IMR-90 (cell line): Measurements from ENCODE around the gene NALCN. TPM values are rescaled to one million over a fixed set of nuclear protein-coding genes. Genes with fewer than 3 reads are reported as not detected.

Experiments used
- ATAC-seq: fragments of 200-7000 bp; cut with Tn5 transposase; 2 replicates; pipeline ENCODE4 v1.9.1; 2020; ENCODE audit warnings: low read depth, mild to moderate bottlenecking, moderate library complexity
- BruUV-seq: library from RNA; stranded (reverse); fragments of 400-500 nt; replicated peaks from 2 replicates; lab custom pipeline; 2021; lab: Mats Ljungman, UMichigan
- CTCF ChIA-PET: fragments of 300-600 bp; formaldehyde crosslinking; extraction: SDS; loops from one replicate; lab custom pipeline; 2021; ENCODE audit warnings: antibody characterized with exemption; lab: Yijun Ruan, JAX
- POLR2A ChIA-PET: fragments of 300-600 bp; sonication (Branson Sonifier 250); formaldehyde crosslinking; loops from one replicate; lab custom pipeline; 2022; ENCODE audit warnings: antibody characterized with exemption; ENCODE audit not compliant: unreplicated experiment; lab: Charles Lee
- DNase-seq: peaks from one replicate; pipeline ENCODE4 v3.0.0; 2013
- H2AFZ ChIP-seq: replicated peaks from 2 replicates; pipeline ENCODE3; 2013; ENCODE audit warnings: low read length, mild to moderate bottlenecking; ENCODE audit not compliant: poor library complexity
- H2AK5ac ChIP-seq: 2 replicates; pipeline ENCODE4 v1.6.1; 2013; ENCODE audit warnings: low read depth, low read length, inconsistent platforms
- H2AK9ac ChIP-seq: replicated peaks from 2 replicates; pipeline ENCODE3; 2013; ENCODE audit warnings: mild to moderate bottlenecking, low read depth, low read length, moderate library complexity; ENCODE audit not compliant: poor library complexity
- H2BK120ac ChIP-seq: 2 replicates; pipeline ENCODE4 v1.6.1; 2013; ENCODE audit warnings: low read depth, low read length, inconsistent platforms
- H2BK15ac ChIP-seq: 3 replicates; pipeline ENCODE4 v1.6.1; 2013; ENCODE audit warnings: low read depth, low read length, inconsistent platforms
- H2BK20ac ChIP-seq: 2 replicates; pipeline ENCODE4 v1.6.1; 2013; ENCODE audit warnings: low read depth, mild to moderate bottlenecking, inconsistent platforms, low read length, moderate library complexity
- H2BK5ac ChIP-seq: 2 replicates; pipeline ENCODE4 v1.6.1; 2013; ENCODE audit warnings: mild to moderate bottlenecking, low read depth, low read length, inconsistent platforms; ENCODE audit not compliant: poor library complexity, severe bottlenecking
- H3K14ac ChIP-seq: replicated peaks from 2 replicates; pipeline ENCODE4 v1.6.1; 2013; ENCODE audit warnings: low read depth, low read length, inconsistent platforms
- H3K18ac ChIP-seq: 2 replicates; pipeline ENCODE4 v1.6.1; 2013; ENCODE audit warnings: low read depth, low read length, control low read depth
- H3K23ac ChIP-seq: 2 replicates; pipeline ENCODE4 v1.6.1; 2013; ENCODE audit warnings: low read depth, low read length, inconsistent platforms
- H3K27ac ChIP-seq: 2 replicates; pipeline ENCODE4 v1.5.1; 2013; ENCODE audit warnings: mild to moderate bottlenecking, control low read depth, low read length; ENCODE audit not compliant: insufficient read depth
- H3K27me3 ChIP-seq: 2 replicates; pipeline ENCODE4 v1.6.1; 2013; ENCODE audit warnings: low read length; ENCODE audit not compliant: control insufficient read depth, insufficient read depth
- H3K36me3 ChIP-seq: 2 replicates; pipeline ENCODE4 v1.6.1; 2013; ENCODE audit warnings: low read length, mixed read lengths; ENCODE audit not compliant: control insufficient read depth, insufficient read depth
- H3K4ac ChIP-seq: 2 replicates; pipeline ENCODE4 v1.6.1; 2013; ENCODE audit warnings: low read depth, low read length, inconsistent platforms
- H3K4me1 ChIP-seq: 2 replicates; pipeline ENCODE4 v1.6.1; 2013; ENCODE audit warnings: low read length, mixed read lengths; ENCODE audit not compliant: control insufficient read depth, insufficient read depth
- H3K4me2 ChIP-seq: 2 replicates; pipeline ENCODE4 v1.6.1; 2013; ENCODE audit warnings: low read depth, mild to moderate bottlenecking, control low read depth, low read length, moderate library complexity
- H3K4me3 ChIP-seq: 2 replicates; pipeline ENCODE4 v1.5.1; 2013; ENCODE audit warnings: low read depth, mild to moderate bottlenecking, control low read depth, low read length, moderate library complexity; ENCODE audit not compliant: insufficient read depth
- H3K56ac ChIP-seq: 2 replicates; pipeline ENCODE4 v1.6.1; 2013; ENCODE audit warnings: low read length, inconsistent platforms; ENCODE audit not compliant: insufficient read depth; ENCODE audit errors: extremely low read depth
- H3K79me1 ChIP-seq, 2 experiments: 2 replicates each; pipeline ENCODE4 v1.6.1; 2013; ENCODE audit warnings: low read length in 2 of 2, inconsistent platforms in 1 of 2, low read depth in 1 of 2
- H3K9ac ChIP-seq: 2 replicates; pipeline ENCODE4 v1.6.1; 2013; ENCODE audit warnings: low read depth, low read length, control low read depth
- H3K9me1 ChIP-seq: 2 replicates; pipeline ENCODE4 v1.6.1; 2013; ENCODE audit warnings: low read length, inconsistent platforms; ENCODE audit not compliant: insufficient read depth
- H3K9me3 ChIP-seq: 2 replicates; pipeline ENCODE4 v1.6.1; 2013; ENCODE audit warnings: low read length; ENCODE audit not compliant: control insufficient read depth, insufficient read depth
- H4K20me1 ChIP-seq: 2 replicates; pipeline ENCODE4 v1.6.1; 2013; ENCODE audit warnings: low read length, inconsistent platforms; ENCODE audit not compliant: insufficient read depth
- H4K5ac ChIP-seq: 2 replicates; pipeline ENCODE4 v1.6.1; 2013; ENCODE audit warnings: mild to moderate bottlenecking, low read depth, low read length, control low read depth
- H4K8ac ChIP-seq, 2 experiments: 2 replicates each; pipeline ENCODE4 v1.6.1; 2013; ENCODE audit warnings: low read depth in 2 of 2, low read length in 2 of 2, control low read depth in 1 of 2, inconsistent platforms in 1 of 2
- H4K91ac ChIP-seq: 2 replicates; pipeline ENCODE4 v1.6.1; 2013; ENCODE audit warnings: low read depth, low read length, inconsistent platforms; ENCODE audit not compliant: insufficient read depth
- BHLHE40 ChIP-seq: fragments of 150-350 bp; IDR thresholded peaks from 2 replicates; pipeline ENCODE4 v1.6.1; 2016; ENCODE audit warnings: mild to moderate bottlenecking, low read depth, low read length
- CEBPB ChIP-seq: IDR thresholded peaks from 2 replicates; pipeline ENCODE4 v1.6.1; 2012; ENCODE audit warnings: low read depth, low read length, improper control_type of control experiment
- CHD1 ChIP-seq: IDR thresholded peaks from 2 replicates; pipeline ENCODE4 v1.6.1; 2012; ENCODE audit warnings: low read depth, low read length, improper control_type of control experiment
- CTCF ChIP-seq: conservative IDR thresholded peaks from 2 replicates; pipeline ENCODE4 v1.5.1; 2012; ENCODE audit warnings: mild to moderate bottlenecking, low read depth, low read length, improper control_type of control experiment
- FOS ChIP-seq: fragments of 150-350 bp; IDR thresholded peaks from 2 replicates; pipeline ENCODE4 v1.6.1; 2016; ENCODE audit warnings: low read depth, low read length
- MAFK ChIP-seq: IDR thresholded peaks from 2 replicates; pipeline ENCODE4 v1.6.1; 2012; ENCODE audit warnings: low read depth, low read length, improper control_type of control experiment
- MAZ ChIP-seq: IDR thresholded peaks from 2 replicates; pipeline ENCODE4 v1.6.1; 2012; ENCODE audit warnings: low read depth, mild to moderate bottlenecking, low read length, improper control_type of control experiment, moderate library complexity, borderline replicate concordance
- MXI1 ChIP-seq: IDR thresholded peaks from 2 replicates; pipeline ENCODE4 v1.6.1; 2012; ENCODE audit warnings: low read depth, mild to moderate bottlenecking, low read length, moderate library complexity, borderline replicate concordance
- NFE2L2 ChIP-seq: fragments of 150-350 bp; IDR thresholded peaks from 2 replicates; pipeline ENCODE4 v1.6.1; 2016; ENCODE audit warnings: low read depth, mild to moderate bottlenecking, low read length
- POLR2A ChIP-seq: IDR thresholded peaks from 2 replicates; pipeline ENCODE4 v1.6.1; 2012; ENCODE audit warnings: mild to moderate bottlenecking, low read depth, low read length
- RAD21 ChIP-seq: IDR thresholded peaks from 2 replicates; pipeline ENCODE4 v1.6.1; 2012; ENCODE audit warnings: low read length, improper control_type of control experiment
- RCOR1 ChIP-seq: IDR thresholded peaks from 2 replicates; pipeline ENCODE4 v1.6.1; 2012; ENCODE audit warnings: mild to moderate bottlenecking, low read length, improper control_type of control experiment; ENCODE audit not compliant: insufficient replicate concordance
- RFX5 ChIP-seq: IDR thresholded peaks from 2 replicates; pipeline ENCODE4 v1.8.0; 2012; ENCODE audit warnings: low read depth, mild to moderate bottlenecking, low read length, moderate library complexity
- SMC3 ChIP-seq: fragments of 150-350 bp; IDR thresholded peaks from 2 replicates; pipeline ENCODE4 v1.6.1; 2016; ENCODE audit warnings: low read depth, mild to moderate bottlenecking, antibody characterized with exemption, low read length, moderate library complexity
- USF2 ChIP-seq: fragments of 150-350 bp; IDR thresholded peaks from 2 replicates; pipeline ENCODE4 v1.6.1; 2017; ENCODE audit warnings: mild to moderate bottlenecking, antibody characterized with exemption, low read length, low read depth
- WGBS, 2 experiments: methylation state at CpG; one replicate each; pipeline versions ENCODE4 v1.1.5 to v1.1.7; 2013; ENCODE audit warnings: missing lambda C conversion rate in 2 of 2; ENCODE audit not compliant: insufficient read length in 1 of 2; ENCODE audit errors: extremely low coverage in 2 of 2; 5-methylcytosine and 5-hydroxymethylcytosine counted together
- dilution Hi-C: fragments of 300-500 bp; cut with HindIII; formaldehyde crosslinking; loops from one replicate; pipeline ENCODE4 v1.14.3; 2018; ENCODE audit warnings: low sequenced_read_pairs; ENCODE audit not compliant: unreplicated experiment
- in situ Hi-C: fragments of 300-500 bp; cut with MboI; formaldehyde crosslinking; loops from 3 replicates; pipeline ENCODE4 v1.14.3; 2019; ENCODE audit warnings: low sequenced_read_pairs, inconsistent platforms, mixed read lengths
- intact Hi-C: fragments of 100-400 bp; cut with micrococcal nuclease; formaldehyde crosslinking; loops from 2 replicates; pipeline ENCODE4 v1.10.0; 2022
- polyA plus RNA-seq, 3 experiments: library from polyadenylated mRNA; depleted of rRNA; stranded (reverse); fragments of >200 nt; gene quantifications; 2 replicates each; pipeline ENCODE4 v1.2.3, GENCODE V29; 2012; ENCODE audit warnings: low replicate concordance in 1 of 3
- total RNA-seq: library from RNA; depleted of rRNA; stranded (reverse); fragments of >200 nt; gene quantifications from 2 replicates; pipeline ENCODE4 v1.2.3, GENCODE V29; 2012
- TF ChIP-seq, protein P1 (sequence below): fragments of 150-350 bp; IDR thresholded peaks from 2 replicates; pipeline ENCODE4 v1.6.1; 2016; ENCODE audit warnings: low read depth, mild to moderate bottlenecking, low read length, moderate library complexity, borderline replicate concordance

The NALCN gene
- total and polyA plus RNA-seq, 2 of the 4 experiments (the other 2 are of a cell fraction) = 2.9 to 4.8 TPM

- Histone ChIP-seq H3K9ac (no peak overlapping the region), H2BK20ac (no peak overlapping the region), H3K36me3 (no peaks in the 10 kb centered on the region), H3K9me1 (no peaks in the 10 kb centered on the region), H3K79me1 (no peaks in the 10 kb centered on the region), H2BK5ac (no peak overlapping the region), H3K27me3 (no peaks in the 10 kb centered on the region), H2AK5ac (no peak overlapping the region), H2AK9ac (no peak overlapping the region), H2BK15ac (no peak overlapping the region), H4K91ac (no peak overlapping the region), H3K4me1 (no peaks in the 10 kb centered on the region), H3K4ac (no peak overlapping the region), H4K8ac (no peak overlapping the region), H3K23ac (no peak overlapping the region), H4K20me1 (no peaks in the 10 kb centered on the region), H3K18ac (no peak overlapping the region), H2BK120ac (no peak overlapping the region), H2AFZ (no peak overlapping the region), H3K4me3 (no peak overlapping the region), H3K14ac (0 out of 2 replicates have a peak overlapping the region, but pooled peaks have one; percentile 10), H3K56ac (no peak overlapping the region), H3K9me3 (peaks cover 1% of the 10 kb centered on the region; the same call in 1 of the 2 replicates), H4K5ac (no peak overlapping the region), H3K4me2 (no peak overlapping the region), H3K27ac (no peak overlapping the region)
- peak; percentile 18 for DNase-seq
- ChIA-PET POLR2A (no interaction called here), CTCF (interaction anchor here (0.7 kb wide), 1 partner anchor 1283 kb away, joined by 3 read pairs; no protein-coding TSS in a partner anchor)
- dilution Hi-C loops = no loop called here
- intact Hi-C loops = loop anchor here (5.0 kb wide), 1 partner anchor 34 kb away; no protein-coding TSS in a partner anchor
- in situ Hi-C loops = no loop called here
- WGBS, 2 experiments = no CpG with 5 or more reads among the region's 5 CpGs
- no TSS peak for BruUV-seq
- no peak for TF ChIP-seq NFE2L2
- TF ChIP-seq MXI1 = no peak
- TF ChIP-seq RAD21 = no peak
- TF ChIP-seq USF2 = no peak
- TF ChIP-seq POLR2A = no peak
- TF ChIP-seq MAZ = no peak
- TF ChIP-seq CEBPB = no peak
- TF ChIP-seq MAFK = no peak
- no peak for TF ChIP-seq RFX5
- TF ChIP-seq, protein P1, sequence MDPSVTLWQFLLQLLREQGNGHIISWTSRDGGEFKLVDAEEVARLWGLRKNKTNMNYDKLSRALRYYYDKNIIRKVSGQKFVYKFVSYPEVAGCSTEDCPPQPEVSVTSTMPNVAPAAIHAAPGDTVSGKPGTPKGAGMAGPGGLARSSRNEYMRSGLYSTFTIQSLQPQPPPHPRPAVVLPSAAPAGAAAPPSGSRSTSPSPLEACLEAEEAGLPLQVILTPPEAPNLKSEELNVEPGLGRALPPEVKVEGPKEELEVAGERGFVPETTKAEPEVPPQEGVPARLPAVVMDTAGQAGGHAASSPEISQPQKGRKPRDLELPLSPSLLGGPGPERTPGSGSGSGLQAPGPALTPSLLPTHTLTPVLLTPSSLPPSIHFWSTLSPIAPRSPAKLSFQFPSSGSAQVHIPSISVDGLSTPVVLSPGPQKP = no peak
- TF ChIP-seq FOS = no peak
- no peak for TF ChIP-seq BHLHE40
- no peak for TF ChIP-seq CTCF
- no peak for TF ChIP-seq RCOR1
- TF ChIP-seq SMC3 = no peak
- no peak for TF ChIP-seq CHD1
- ATAC-seq = peak; percentile 55; the same call in 1 of the 2 replicates
Observed at GRCh38 chr13:101343128-101343787, 73.0 kb downstream of the NALCN start.
